ENCODE measurements around the gene ALDH1A1.

- no peak for TF ChIP-seq EZH2phosphoT487 (IDR thresholded peaks at IDR 0.05; ENCODE audit: insufficient read depth, low read depth)
- TF ChIP-seq EZH2 (IDR thresholded peaks at IDR 0.05; ENCODE audit: insufficient read depth, poor library complexity, severe bottlenecking) = no peak
These were observed 8.9 kb downstream of the ALDH1A1 start for GRCh38 chr9:72943844-72944462.

Measured in GM23248 (cell line).